Activated CD4-positive, CD25-positive, alpha-beta regulatory T cell treated with anti-CD3 and anti-CD28 coated beads, Interleukin-2, amount 50 U/mL, for 16 hours (primary cell): ENCODE results near the gene ZNF649.
A peak's percentile ranks its signal among the peaks of the same experiment; 100 is the strongest.

Experiments
- DNase-seq: peaks from one replicate; pipeline ENCODE4 v3.0.0-alpha.2; 2020; ENCODE audit warnings: low read depth, low spot score

The ZNF649 gene

DNA sequence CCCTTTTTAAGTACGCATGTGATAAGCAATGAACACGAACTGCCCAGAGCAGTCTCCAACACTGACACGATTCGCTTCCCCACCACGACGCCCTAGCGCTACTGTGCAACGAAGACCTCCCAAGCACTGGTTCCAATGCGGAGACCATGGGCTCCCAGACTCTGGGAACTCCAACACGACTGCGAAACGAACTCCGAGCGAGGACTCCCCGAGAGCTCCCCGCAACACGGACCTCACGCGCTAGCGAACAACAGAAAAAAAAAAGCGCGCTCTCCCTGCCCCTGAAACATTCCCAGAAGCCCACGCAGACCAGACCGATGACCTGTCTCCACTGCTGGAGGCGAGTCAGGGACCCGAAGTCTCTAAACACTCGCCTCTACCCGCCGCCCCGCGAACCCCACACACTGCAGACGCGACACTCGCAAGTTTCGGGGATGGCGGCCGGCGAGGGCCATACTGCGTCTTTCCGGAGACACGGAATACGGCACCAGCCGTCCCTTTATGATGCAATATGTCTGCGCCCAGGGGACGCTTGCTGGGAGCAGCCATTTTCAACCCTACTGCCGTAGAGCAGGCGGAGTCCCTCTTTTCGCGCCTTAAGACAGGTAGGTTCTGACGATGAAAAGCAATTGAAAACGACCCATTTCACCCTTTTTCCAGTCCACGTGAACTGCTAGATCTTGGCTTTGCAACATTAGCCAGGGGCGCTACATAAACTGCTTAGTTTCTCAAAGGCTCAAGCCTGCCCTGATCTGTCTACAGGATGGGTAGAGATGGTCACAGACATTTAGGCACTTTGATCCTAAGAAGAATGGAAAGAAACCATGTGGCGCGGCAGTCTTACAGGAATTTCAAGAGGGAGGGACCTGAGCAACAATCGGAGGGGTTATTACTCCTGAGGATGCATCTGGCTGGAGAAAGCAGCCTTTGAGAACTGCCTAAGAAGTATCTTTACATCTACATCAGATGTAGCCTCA lies 17.0 kb downstream of the ZNF649 start, which contains the start of gene ZNF577:
TSS of gene ZNF577 (minus strand) at position 430 of the 977 bp plus-strand sequence. CDS start 7,569 bp downstream, outside the sequence.
- peak; percentile 45 for DNase-seq

- DNase-seq: no peak
These were observed 20.1 kb downstream of the ZNF649 start for GRCh38 chr19:51884713-51885112.

GRCh38 chr19:51882518-51882917 lies 22.3 kb downstream of the ZNF649 start:
- no peak for DNase-seq

DNA sequence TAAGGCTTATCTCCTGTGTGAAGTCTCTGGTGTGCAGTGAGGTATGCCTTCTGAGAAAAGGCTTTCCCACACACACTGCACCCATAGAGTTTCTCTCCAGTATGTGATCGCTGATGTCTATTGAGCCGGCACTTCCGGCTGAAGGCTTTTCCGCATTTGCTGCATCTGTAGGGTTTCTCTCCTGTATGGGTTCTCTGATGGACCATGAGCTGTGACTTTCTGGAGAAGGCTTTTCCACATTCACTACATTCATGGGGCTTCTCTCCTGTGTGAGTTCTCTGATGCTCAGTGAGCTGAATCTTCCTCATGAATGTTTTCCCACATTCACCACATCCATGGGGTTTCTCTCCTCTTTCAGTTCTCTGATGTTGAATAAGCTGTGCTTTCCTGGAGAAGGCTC lies 31.7 kb downstream of the ZNF649 start:
- no peak for DNase-seq

DNA sequence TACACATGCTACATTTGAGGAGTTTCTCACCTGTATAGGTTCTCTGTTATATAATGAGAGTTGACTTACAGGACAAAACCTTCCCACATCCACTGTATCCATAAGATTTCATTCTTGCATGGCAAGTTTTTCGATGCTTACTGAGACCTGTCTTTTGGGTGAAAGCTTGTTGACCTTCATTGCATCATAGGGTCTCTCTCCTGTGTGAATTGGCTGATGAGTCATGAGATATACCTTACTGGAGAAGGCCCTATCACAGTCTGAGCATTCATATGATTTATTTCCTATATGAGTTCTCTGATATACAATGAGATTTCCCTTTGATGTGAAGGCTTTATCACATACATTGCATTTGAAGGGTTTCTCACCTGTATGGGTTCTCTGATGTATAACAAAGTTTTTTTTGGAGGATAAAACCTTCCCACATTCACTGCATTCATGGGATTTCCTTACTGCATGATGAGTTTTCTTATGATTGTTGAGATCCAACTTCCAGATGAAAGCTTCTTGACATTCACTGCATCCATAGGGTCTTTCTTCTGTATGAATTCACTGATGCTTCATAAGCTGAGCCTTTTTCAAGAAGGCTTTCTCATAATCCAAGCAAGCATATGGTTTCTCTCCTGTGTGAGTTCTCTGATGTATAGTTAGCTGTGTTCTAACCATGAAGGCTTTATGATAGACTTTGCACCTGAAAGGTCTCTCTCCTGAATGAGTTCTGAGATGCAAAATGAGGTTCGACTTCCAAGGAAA lies 42.8 kb downstream of the ZNF649 start:
- DNase-seq: no peak
